Ovary (tissue), 3 donors: ENCODE data around the gene PFDN1.

Source experiments
- EP300 ChIP-seq: sonication (generic); formaldehyde crosslinking; IDR thresholded peaks from one replicate; pipeline ENCODE4 v1.6.1; 2017; ENCODE audit warnings: antibody characterized with exemption
- TF ChIP-seq, protein P1 (sequence below), 3 donors: fragments of 450-650 bp in 2 of 3; fragments of 200-600 bp in 1 of 3; IDR thresholded peaks; one replicate each; pipeline versions ENCODE4 v1.5.1 to v1.8.0; 2016 to 2022; ENCODE audit warnings: antibody characterized with exemption in 3 of 3, mild to moderate bottlenecking in 1 of 3
- donor health status: DM: no; HTN: no; CAD: no.

GRCh38 chr5:140302786-140303639 is at the start of gene PFDN1:
- TF ChIP-seq, protein P1, sequence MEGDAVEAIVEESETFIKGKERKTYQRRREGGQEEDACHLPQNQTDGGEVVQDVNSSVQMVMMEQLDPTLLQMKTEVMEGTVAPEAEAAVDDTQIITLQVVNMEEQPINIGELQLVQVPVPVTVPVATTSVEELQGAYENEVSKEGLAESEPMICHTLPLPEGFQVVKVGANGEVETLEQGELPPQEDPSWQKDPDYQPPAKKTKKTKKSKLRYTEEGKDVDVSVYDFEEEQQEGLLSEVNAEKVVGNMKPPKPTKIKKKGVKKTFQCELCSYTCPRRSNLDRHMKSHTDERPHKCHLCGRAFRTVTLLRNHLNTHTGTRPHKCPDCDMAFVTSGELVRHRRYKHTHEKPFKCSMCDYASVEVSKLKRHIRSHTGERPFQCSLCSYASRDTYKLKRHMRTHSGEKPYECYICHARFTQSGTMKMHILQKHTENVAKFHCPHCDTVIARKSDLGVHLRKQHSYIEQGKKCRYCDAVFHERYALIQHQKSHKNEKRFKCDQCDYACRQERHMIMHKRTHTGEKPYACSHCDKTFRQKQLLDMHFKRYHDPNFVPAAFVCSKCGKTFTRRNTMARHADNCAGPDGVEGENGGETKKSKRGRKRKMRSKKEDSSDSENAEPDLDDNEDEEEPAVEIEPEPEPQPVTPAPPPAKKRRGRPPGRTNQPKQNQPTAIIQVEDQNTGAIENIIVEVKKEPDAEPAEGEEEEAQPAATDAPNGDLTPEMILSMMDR (IDR thresholded peaks at IDR 0.05) = no peak
- TF ChIP-seq EP300 = no peak
